ENCODE results near the gene SOWAHB.

- TF ChIP-seq TAF1 (IDR thresholded peaks at IDR 0.05; ENCODE audit: borderline replicate concordance, low read depth, low read length) (no peak), POLR2A (IDR thresholded peaks at IDR 0.05; ENCODE audit: low read depth, low read length) (no peak)
Measured at GRCh38 chr4:76895619-76896018, 2.3 kb downstream of the SOWAHB start.
